KMS-11 (cell line): Measurements from ENCODE around the gene DAB2.

Experiments used
- H2AFZ ChIP-seq: fragments of 200-600 bp; sonication (generic); 2 replicates; pipeline ENCODE4 v1.6.1; 2016; ENCODE audit warnings: antibody characterized with exemption, mixed run types, low read depth
- H3K27ac ChIP-seq: fragments of 200-600 bp; sonication (generic); 2 replicates; pipeline ENCODE4 v1.6.1; 2016; ENCODE audit warnings: mild to moderate bottlenecking, mixed run types
- H3K27me3 ChIP-seq: fragments of 200-600 bp; sonication (generic); 2 replicates; pipeline ENCODE4 v1.6.1; 2017; ENCODE audit warnings: mild to moderate bottlenecking, low read depth, mixed run types, moderate library complexity; ENCODE audit not compliant: insufficient read depth
- H3K36me3 ChIP-seq: fragments of 200-600 bp; sonication (generic); 2 replicates; pipeline ENCODE4 v1.6.1; 2017; ENCODE audit warnings: mild to moderate bottlenecking, mixed run types; ENCODE audit not compliant: insufficient read depth
- H3K4me1 ChIP-seq: fragments of 200-600 bp; sonication (generic); 2 replicates; pipeline ENCODE4 v1.6.1; 2016; ENCODE audit warnings: mild to moderate bottlenecking, low read depth, mixed run types; ENCODE audit not compliant: poor library complexity, severe bottlenecking
- H3K4me2 ChIP-seq: fragments of 200-600 bp; sonication (generic); 2 replicates; pipeline ENCODE4 v1.7.0; 2016; ENCODE audit warnings: mild to moderate bottlenecking, mixed run types
- H3K4me3 ChIP-seq: fragments of 200-600 bp; sonication (generic); IDR thresholded peaks from 2 replicates; pipeline ENCODE4 v1.6.1; 2017; ENCODE audit warnings: low read depth, low read length, mixed read lengths; ENCODE audit not compliant: insufficient read depth
- H3K79me2 ChIP-seq: fragments of 200-600 bp; sonication (generic); 2 replicates; pipeline ENCODE4 v1.6.1; 2016; ENCODE audit warnings: low read depth, mixed run types; ENCODE audit not compliant: insufficient read depth
- H3K9ac ChIP-seq: fragments of 200-600 bp; sonication (generic); 2 replicates; pipeline ENCODE4 v1.6.1; 2016; ENCODE audit warnings: mild to moderate bottlenecking, mixed run types
- H4K20me1 ChIP-seq: fragments of 200-600 bp; sonication (generic); 2 replicates; pipeline ENCODE4 v1.6.1; 2016; ENCODE audit warnings: mild to moderate bottlenecking, mixed run types; ENCODE audit not compliant: insufficient read depth
- CTCF ChIP-seq: fragments of 200-600 bp; sonication (generic); conservative IDR thresholded peaks from 2 replicates; pipeline ENCODE4 v1.6.1; 2017; ENCODE audit warnings: low read depth, mild to moderate bottlenecking, antibody characterized with exemption, low read length, moderate library complexity, mixed read lengths

The DAB2 gene

DNA sequence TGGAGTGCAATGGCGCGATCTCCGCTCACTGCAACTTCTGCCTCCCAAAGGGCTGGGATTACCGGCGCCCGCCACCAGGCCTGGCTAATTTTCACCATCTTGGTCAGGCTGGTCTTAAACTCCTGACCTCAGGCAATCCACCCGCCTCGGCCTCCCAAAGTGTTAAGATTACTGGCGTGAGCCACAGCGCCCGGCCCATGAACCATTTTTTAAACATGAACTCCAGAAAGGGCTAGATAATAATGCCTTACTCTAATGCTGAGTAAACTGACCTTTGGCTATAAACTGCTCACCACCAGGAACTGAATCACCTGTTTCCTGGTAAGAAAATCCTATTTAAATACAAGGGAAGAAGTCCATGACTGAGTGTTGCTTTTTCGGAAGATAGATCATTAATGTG is 23.2 kb upstream of the DAB2 start:
- H4K20me1 ChIP-seq = no peaks in the 10 kb centered on the region
- no peaks in the 10 kb centered on the region for H3K27me3 ChIP-seq
- H3K36me3 ChIP-seq = no peaks in the 10 kb centered on the region
- H3K9ac ChIP-seq = no peak overlapping the region
- H3K79me2 ChIP-seq = no peaks in the 10 kb centered on the region
- H3K27ac ChIP-seq = no peak overlapping the region
- H2AFZ ChIP-seq = no peak overlapping the region
- H3K4me3 ChIP-seq = no peak overlapping the region
- no peak overlapping the region for H3K4me2 ChIP-seq
- H3K4me1 ChIP-seq = no peaks in the 10 kb centered on the region
- no peak for TF ChIP-seq CTCF

DNA sequence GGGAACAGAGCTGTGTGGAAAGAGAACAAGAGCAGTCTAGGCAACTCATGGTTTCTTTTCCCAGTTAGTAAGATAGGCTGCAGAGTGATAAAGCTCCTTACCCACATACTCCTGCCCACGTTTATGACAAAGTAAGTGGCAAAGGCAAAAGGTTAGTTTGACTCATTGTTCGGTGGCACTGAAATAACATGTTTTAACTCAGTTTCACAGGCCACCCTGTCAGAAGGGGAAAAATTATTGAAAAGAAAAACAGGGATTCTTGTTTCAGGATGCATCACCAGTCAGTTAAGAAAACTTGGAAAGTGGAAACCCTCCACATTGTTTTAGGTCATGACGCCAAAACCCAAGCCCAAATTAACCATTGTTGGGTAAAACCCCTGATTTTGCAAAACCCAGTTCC is 22.3 kb upstream of the DAB2 start:
- Histone ChIP-seq H4K20me1 (no peaks in the 10 kb centered on the region), H3K4me3 (no peak overlapping the region), H3K36me3 (no peaks in the 10 kb centered on the region), H3K4me2 (no peak overlapping the region), H3K9ac (no peak overlapping the region), H3K4me1 (no peaks in the 10 kb centered on the region), H3K27me3 (no peaks in the 10 kb centered on the region), H3K27ac (no peak overlapping the region), H2AFZ (no peak overlapping the region), H3K79me2 (no peaks in the 10 kb centered on the region)
- TF ChIP-seq CTCF = no peak

DNA sequence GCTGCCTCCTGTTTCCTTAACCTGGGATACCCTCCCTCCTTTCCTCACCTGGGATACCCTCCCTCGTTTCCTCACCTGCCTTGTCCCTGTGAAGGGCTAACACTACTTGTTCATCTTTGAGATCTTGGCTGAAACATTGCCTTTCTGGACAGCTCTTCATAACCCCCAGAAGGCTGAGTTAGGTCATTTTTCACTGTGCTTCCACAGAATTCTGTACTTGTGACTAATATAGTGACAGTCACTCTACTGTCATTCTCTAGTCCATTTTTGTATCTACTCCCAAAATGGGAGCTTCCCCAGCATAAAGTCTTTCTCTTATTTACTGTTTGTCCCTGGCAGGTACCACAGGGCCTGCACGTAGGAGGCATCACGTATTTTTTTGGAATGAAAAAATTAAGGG is 21.5 kb upstream of the DAB2 start:
- no peaks in the 10 kb centered on the region for H3K79me2 ChIP-seq
- TF ChIP-seq CTCF = no peak
- no peaks in the 10 kb centered on the region for H4K20me1 ChIP-seq
- H3K36me3 ChIP-seq = no peaks in the 10 kb centered on the region
- no peak overlapping the region for H3K4me3 ChIP-seq
- no peak overlapping the region for H3K27ac ChIP-seq
- H3K27me3 ChIP-seq = no peaks in the 10 kb centered on the region
- no peak overlapping the region for H3K9ac ChIP-seq
- no peaks in the 10 kb centered on the region for H3K4me1 ChIP-seq
- H3K4me2 ChIP-seq = no peak overlapping the region
- H2AFZ ChIP-seq = no peak overlapping the region

DNA sequence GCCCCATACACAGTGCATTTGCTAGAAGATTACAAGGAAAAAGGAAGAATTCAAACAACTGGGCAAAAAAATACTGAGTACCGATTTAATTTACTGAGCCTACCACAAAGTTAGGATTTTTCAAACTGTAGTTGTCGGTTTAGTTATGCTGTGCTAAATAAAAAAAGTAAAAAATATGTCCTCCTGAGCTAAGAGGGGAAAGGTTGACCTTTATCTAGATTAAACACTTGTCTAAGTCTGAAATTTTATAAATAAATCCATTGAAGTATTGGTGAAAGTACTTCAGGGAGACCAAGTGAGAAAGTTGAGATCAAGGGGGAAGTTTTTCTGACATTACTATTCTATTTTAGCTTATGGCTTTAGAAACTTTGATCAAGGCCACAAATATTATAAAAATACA is 19.1 kb upstream of the DAB2 start:
- no peaks in the 10 kb centered on the region for H3K4me1 ChIP-seq
- H3K27me3 ChIP-seq = no peaks in the 10 kb centered on the region
- no peak overlapping the region for H3K4me2 ChIP-seq
- H3K27ac ChIP-seq = no peak overlapping the region
- H3K36me3 ChIP-seq = no peaks in the 10 kb centered on the region
- H3K4me3 ChIP-seq = no peak overlapping the region
- H3K79me2 ChIP-seq = no peaks in the 10 kb centered on the region
- no peak for TF ChIP-seq CTCF
- H3K9ac ChIP-seq = no peak overlapping the region
- H4K20me1 ChIP-seq = no peaks in the 10 kb centered on the region
- H2AFZ ChIP-seq = no peak overlapping the region

DNA sequence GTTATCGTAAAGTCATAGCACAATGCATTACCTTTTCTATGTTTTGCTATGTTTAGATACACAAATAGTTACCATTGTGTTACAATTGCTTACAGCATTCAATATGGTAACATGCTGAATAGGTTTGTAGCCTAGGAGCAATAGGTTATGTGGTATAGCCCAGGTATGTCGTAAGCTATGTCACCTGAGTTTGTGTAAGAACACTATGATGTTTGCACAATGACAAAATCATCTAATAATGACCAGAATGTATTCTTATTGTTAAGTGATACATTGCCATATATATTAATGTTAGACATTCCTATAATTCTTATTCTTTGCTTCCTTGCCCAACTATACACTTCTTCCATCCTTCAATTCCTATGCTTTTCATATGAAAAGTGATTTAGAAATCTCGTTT is 18.2 kb upstream of the DAB2 start:
- H3K4me2 ChIP-seq = no peak overlapping the region
- H3K4me3 ChIP-seq = no peak overlapping the region
- TF ChIP-seq CTCF = no peak
- no peaks in the 10 kb centered on the region for H4K20me1 ChIP-seq
- H3K36me3 ChIP-seq = no peaks in the 10 kb centered on the region
- no peak overlapping the region for H2AFZ ChIP-seq
- H3K27ac ChIP-seq = no peak overlapping the region
- no peaks in the 10 kb centered on the region for H3K4me1 ChIP-seq
- no peak overlapping the region for H3K9ac ChIP-seq
- H3K79me2 ChIP-seq = no peaks in the 10 kb centered on the region
- no peaks in the 10 kb centered on the region for H3K27me3 ChIP-seq
